Small intestine (tissue), 7 donors: ENCODE results near the gene HNF4A. TPM values are rescaled to one million over a fixed set of nuclear protein-coding genes. Genes with fewer than 3 reads are reported as not detected.

Experiments used
- DNase-seq, 2 donors: peaks; one replicate each; pipeline versions ENCODE4 v3.0.0 to v3.0.0-alpha.2; 2013
- FAIRE-seq: peaks from 2 replicates; lab custom pipeline; 2012; peaks lifted over from hg19 to GRCh38; lab: Jason Lieb, UNC
- H3K27ac ChIP-seq, 3 donors: one replicate each; pipeline ENCODE4 v1.5.1; 2013; ENCODE audit warnings: low read length in 2 of 3, mild to moderate bottlenecking in 2 of 3, control low read depth in 1 of 3, inconsistent platforms in 1 of 3, low read depth in 1 of 3, moderate library complexity in 1 of 3
- H3K27me3 ChIP-seq, 3 donors: one replicate each; pipeline ENCODE4 v1.6.1; 2013; ENCODE audit warnings: low read length in 3 of 3, inconsistent platforms in 1 of 3; ENCODE audit not compliant: control insufficient read depth in 3 of 3, insufficient read depth in 3 of 3
- H3K36me3 ChIP-seq, 3 donors: one replicate each; pipeline ENCODE4 v1.6.1; 2013; ENCODE audit warnings: low read length in 3 of 3, inconsistent platforms in 1 of 3, low read depth in 1 of 3, mild to moderate bottlenecking in 1 of 3, moderate library complexity in 1 of 3; ENCODE audit not compliant: control insufficient read depth in 3 of 3, insufficient read depth in 2 of 3
- H3K4me1 ChIP-seq, 3 donors: one replicate each; pipeline ENCODE4 v1.6.1; 2013; ENCODE audit warnings: low read length in 2 of 3, inconsistent platforms in 1 of 3, low read depth in 1 of 3, mild to moderate bottlenecking in 1 of 3, moderate library complexity in 1 of 3; ENCODE audit not compliant: control insufficient read depth in 3 of 3, insufficient read depth in 2 of 3
- H3K4me3 ChIP-seq, 3 donors: one replicate each; pipeline ENCODE4 v1.5.1; 2013; ENCODE audit warnings: low read length in 3 of 3, control low read depth in 1 of 3, inconsistent platforms in 1 of 3, low read depth in 1 of 3, mild to moderate bottlenecking in 1 of 3, moderate library complexity in 1 of 3
- H3K9me3 ChIP-seq, 2 donors: one replicate each; pipeline ENCODE4 v1.6.1; 2013; ENCODE audit warnings: low read depth in 1 of 2, low read length in 1 of 2; ENCODE audit not compliant: control insufficient read depth in 2 of 2, insufficient read depth in 1 of 2
- WGBS, 3 donors: extraction: QIAGEN DNeasy Blood & Tissue Kit; methylation state at CpG; one replicate each; pipeline ENCODE4 v1.1.7; 2013; 5-methylcytosine and 5-hydroxymethylcytosine counted together
- polyA plus RNA-seq, 4 donors: library from polyadenylated mRNA; stranded (reverse) in 3 of 4; unstranded in 1 of 4; fragments of 200-250 nt in 3 of 4; fragments of 120-200 nt in 1 of 4; gene quantifications; one replicate each; pipeline versions ENCODE4 v1.2.1 to v1.2.3, GENCODE V29; 2013
- donor health status: healthy with polysubstance abuse.
- donor health status: control.
- donor health status: control.
- donor health status: Bipolar disorder and iron deficiency.
- donor health status: healthy.

The HNF4A gene
- polyA plus RNA-seq, 4 donors = 56.7 to 324 (median 111) TPM

DNA sequence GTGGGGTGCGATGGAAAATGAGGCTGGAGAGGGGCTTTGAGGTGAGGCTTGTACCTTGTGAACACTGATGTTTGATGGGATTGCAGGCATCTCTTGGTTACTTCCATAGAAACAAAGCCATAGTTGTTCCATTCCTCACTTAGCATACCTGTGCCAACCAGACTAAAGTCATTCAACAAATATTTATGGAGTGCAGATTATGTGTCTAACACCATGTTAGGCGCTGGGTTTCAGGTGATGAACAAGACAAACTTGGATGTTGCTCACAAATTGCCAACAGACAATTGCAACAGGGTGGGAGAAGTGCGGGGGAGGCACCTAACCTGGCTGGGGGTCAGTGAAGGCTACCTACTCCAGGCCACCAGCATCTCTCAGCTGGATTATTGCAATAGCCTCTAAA, 121.7 kb downstream of the HNF4A start:
- Histone ChIP-seq H3K4me1 (peaks cover 0 to 6% (median 0%) of the 10 kb centered on the region in 3 donors), H3K36me3 (peaks cover 0 to 19% (median 0%) of the 10 kb centered on the region in 3 donors), H3K9me3 (no peaks in the 10 kb centered on the region), H3K27ac (no peak overlapping the region), H3K4me3 (no peak overlapping the region), H3K27me3 (no peaks in the 10 kb centered on the region)
- no peak for DNase-seq
- FAIRE-seq = no peak
- 83 to 95% (median 86%) methylated on average over 3 of the region's 3 CpGs for WGBS, 3 donors

DNA sequence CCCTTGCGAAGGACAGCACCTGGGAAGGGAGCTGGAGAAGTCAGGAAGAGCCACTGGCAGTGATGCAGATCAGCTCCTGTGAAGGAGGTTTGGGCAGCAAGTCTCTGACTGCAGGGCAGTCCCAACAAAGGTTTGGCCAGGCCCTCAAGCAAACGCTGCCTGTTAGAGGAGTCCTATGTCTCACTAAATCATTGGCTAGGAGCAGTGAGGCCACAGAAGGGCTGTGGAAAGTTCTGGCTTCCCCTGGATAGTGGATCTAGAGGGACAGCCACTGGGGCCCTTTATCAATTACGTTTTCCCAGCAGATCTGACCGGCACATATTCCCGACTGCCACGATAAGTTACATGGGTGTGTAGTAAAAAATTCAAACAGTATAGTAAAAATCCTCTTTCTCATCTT, 122.7 kb downstream of the HNF4A start:
- peaks cover 0 to 23% (median 0%) of the 10 kb centered on the region in 3 donors for H3K36me3 ChIP-seq
- H3K9me3 ChIP-seq = no peaks in the 10 kb centered on the region
- no peaks in the 10 kb centered on the region for H3K27me3 ChIP-seq
- DNase-seq (no peak), FAIRE-seq (no peak)
- H3K4me3 ChIP-seq = no peak overlapping the region
- H3K4me1 ChIP-seq = peaks cover 0 to 6% (median 0%) of the 10 kb centered on the region in 3 donors
- WGBS, 3 donors = 84 to 87% (median 84%) methylated on average over 6 of the region's 6 CpGs
- no peak overlapping the region for H3K27ac ChIP-seq

DNA sequence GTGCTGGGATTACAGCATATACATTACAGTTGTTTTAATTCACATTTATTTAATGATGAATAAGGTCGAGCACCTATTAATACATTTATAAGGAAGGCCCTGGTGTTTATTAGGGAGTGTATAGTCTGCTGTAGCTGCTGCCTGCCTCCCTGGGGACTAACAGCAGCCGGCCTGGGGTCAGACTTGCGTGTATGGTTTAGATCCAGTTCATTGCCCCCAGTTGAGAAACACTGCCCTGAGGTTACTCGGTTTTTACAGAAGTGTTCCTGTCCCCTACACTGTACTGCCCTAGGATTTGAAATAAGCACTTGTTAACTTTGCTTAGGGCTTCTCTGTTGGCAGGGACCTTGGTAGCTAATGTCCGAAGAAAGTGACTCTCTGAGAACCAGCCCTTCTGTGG, 124.1 kb downstream of the HNF4A start:
- Histone ChIP-seq H3K27ac (no peak overlapping the region), H3K4me3 (no peak overlapping the region), H3K9me3 (no peaks in the 10 kb centered on the region), H3K36me3 (peaks cover 0 to 33% (median 8%) of the 10 kb centered on the region in 3 donors), H3K27me3 (no peaks in the 10 kb centered on the region), H3K4me1 (peaks cover 0 to 6% (median 0%) of the 10 kb centered on the region in 3 donors)
- FAIRE-seq (no peak), DNase-seq (no peak)
- WGBS, 3 donors = 81 to 84% (median 83%) methylated on average over 5 of the region's 5 CpGs

DNA sequence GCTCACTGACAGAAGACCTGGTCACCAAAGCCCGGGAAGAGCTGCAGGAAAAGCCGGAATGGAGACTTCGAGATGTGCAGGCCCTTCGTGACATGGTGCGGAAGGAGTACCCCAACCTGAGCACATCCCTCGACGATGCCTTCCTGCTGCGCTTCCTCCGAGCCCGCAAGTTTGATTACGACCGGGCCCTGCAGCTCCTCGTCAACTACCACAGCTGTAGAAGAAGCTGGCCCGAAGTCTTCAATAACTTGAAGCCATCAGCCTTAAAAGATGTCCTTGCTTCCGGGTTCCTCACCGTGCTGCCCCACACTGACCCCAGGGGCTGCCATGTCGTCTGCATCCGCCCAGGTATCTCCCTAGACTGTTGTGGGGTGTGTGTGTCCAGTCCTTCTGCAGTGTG, 124.6 kb downstream of the HNF4A start:
- Histone ChIP-seq H3K9me3 (no peaks in the 10 kb centered on the region), H3K27ac (no peak overlapping the region), H3K36me3 (peaks cover 0 to 37% (median 8%) of the 10 kb centered on the region in 3 donors), H3K4me3 (no peak overlapping the region), H3K4me1 (peaks cover 0 to 4% (median 0%) of the 10 kb centered on the region in 3 donors), H3K27me3 (no peaks in the 10 kb centered on the region)
- DNase-seq (no peak), FAIRE-seq (no peak)
- WGBS, 3 donors = 94 to 98% (median 95%) methylated on average over 18 of the region's 18 CpGs

DNA sequence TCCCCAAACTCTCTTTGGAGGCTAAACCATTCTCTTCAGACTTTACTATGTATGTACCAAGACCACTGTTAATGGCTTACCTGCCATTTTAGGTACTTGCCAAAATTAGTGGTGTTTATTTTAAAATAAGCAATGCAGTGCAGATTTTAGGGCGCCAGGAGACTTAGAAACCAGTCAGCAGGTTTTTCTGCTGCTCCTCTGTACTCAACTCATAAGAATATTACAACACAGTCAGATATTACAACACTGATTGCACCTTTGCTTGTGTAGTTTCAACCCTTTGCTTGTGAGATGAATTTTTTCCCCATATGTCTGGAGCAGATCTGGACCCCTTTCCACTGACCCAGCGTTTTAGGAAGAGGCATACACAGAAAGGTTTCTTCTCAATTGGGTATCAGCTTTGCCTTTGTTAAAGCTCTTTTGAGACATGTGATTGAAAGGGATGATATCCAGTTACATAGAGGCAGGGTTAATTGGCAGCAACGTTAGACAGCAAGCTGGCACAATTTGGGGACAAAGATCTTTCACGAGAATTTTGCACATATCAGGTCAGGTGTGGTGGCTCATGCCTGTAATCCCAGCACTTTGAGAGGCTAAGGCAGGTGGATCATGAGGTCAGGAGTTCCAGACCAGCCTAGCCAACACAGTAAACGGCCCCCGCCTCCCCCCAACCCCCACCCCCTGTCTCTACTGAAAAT, 126.4 kb downstream of the HNF4A start:
- Histone ChIP-seq H3K4me1 (no peaks in the 10 kb centered on the region), H3K27me3 (no peaks in the 10 kb centered on the region), H3K27ac (no peak overlapping the region), H3K9me3 (no peaks in the 10 kb centered on the region), H3K36me3 (peaks cover 6 to 44% (median 8%) of the 10 kb centered on the region in 3 donors), H3K4me3 (no peak overlapping the region)
- FAIRE-seq (no peak), DNase-seq (peak in 1 of 2 donors; percentile 26)
- 58 to 76% (median 75%) methylated on average over 6 of the region's 6 CpGs for WGBS, 3 donors

DNA sequence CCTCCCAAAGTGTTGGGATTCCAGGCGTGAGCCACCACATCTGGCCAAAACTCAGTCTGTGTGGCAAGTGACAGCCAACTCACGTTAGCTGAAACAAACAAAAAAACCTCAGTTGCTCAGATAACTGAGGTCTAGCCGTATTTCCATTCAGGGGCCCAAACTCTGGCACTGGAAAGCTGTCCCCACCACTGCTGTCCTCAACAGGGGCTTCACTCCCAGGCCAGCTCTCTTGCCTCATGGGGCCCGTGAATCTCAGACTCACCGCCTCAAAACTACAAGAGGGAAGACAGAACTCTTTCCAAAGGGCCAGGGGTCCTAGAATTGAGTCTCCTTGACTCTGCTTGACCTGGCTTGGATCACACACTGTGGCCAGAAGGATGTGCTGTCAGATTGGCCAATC, 127.6 kb downstream of the HNF4A start:
- no peak for FAIRE-seq
- 86 to 96% (median 89%) methylated on average over 5 of the region's 5 CpGs for WGBS, 3 donors
- Histone ChIP-seq H3K9me3 (no peaks in the 10 kb centered on the region), H3K4me1 (no peaks in the 10 kb centered on the region), H3K27ac (no peak overlapping the region), H3K4me3 (no peak overlapping the region), H3K27me3 (no peaks in the 10 kb centered on the region), H3K36me3 (peaks cover 6 to 52% (median 8%) of the 10 kb centered on the region in 3 donors)
- no peak for DNase-seq

Other genes with a start within 250 kb of the HNF4A start
- gene JPH2, start 168.5 kb upstream of the HNF4A start, polyA plus RNA-seq = 10 to 100 TPM in 1 of 4 donors, 1 to 10 TPM in 1, under 1 TPM in 2; 0.22 to 15.0 (median 2.2) TPM
- gene OSER1, start 144.9 kb upstream of the HNF4A start, polyA plus RNA-seq = 10 to 100 TPM; 24.0 to 57.8 (median 51.3) TPM
- gene GDAP1L1, start 108.4 kb upstream of the HNF4A start, polyA plus RNA-seq = 1 to 10 TPM in 2 of 4 donors, under 1 TPM in 1, not detected in 1; 0.54 to 1.5 (median 1.1) TPM
- gene FITM2, start 44.5 kb upstream of the HNF4A start, polyA plus RNA-seq = 1 to 10 TPM; 2.0 to 8.3 (median 4.5) TPM
- gene R3HDML, start 18.7 kb upstream of the HNF4A start, polyA plus RNA-seq = under 1 TPM in 1 of 4 donors, not detected in 3; 0.06 TPM
- gene TTPAL, start 120.2 kb downstream of the HNF4A start, polyA plus RNA-seq = 10 to 100 TPM in 1 of 4 donors, 1 to 10 TPM in 3; 1.8 to 10.2 (median 3.6) TPM
- gene SERINC3, start 166.4 kb downstream of the HNF4A start, polyA plus RNA-seq = 10 to 100 TPM; 13.2 to 74.8 (median 39.6) TPM
- 10 to 100 TPM; 16.3 to 47.8 (median 36.6) TPM for gene PKIG, start 226.9 kb downstream of the HNF4A start, polyA plus RNA-seq